Mesodermal cell (in vitro differentiated cells): ENCODE measurements around the gene WNT6.

Experiments used
- H3K27ac ChIP-seq: 2 replicates; pipeline ENCODE4 v1.7.0; 2013; ENCODE audit warnings: mild to moderate bottlenecking, low read depth, low read length, moderate library complexity; ENCODE audit not compliant: severe bottlenecking
- H3K36me3 ChIP-seq: 2 replicates; pipeline ENCODE4 v1.7.1; 2013; ENCODE audit warnings: mild to moderate bottlenecking, low read length, moderate library complexity; ENCODE audit not compliant: control insufficient read depth, insufficient read depth
- H3K4me1 ChIP-seq: one replicate; pipeline ENCODE4 v1.7.1; 2013; ENCODE audit warnings: mild to moderate bottlenecking, low read length; ENCODE audit not compliant: insufficient read depth, control insufficient read depth, poor library complexity, severe bottlenecking
- H3K4me3 ChIP-seq: 2 replicates; pipeline ENCODE4 v1.7.0; 2013; ENCODE audit warnings: low read length, control low read depth, mild to moderate bottlenecking; ENCODE audit not compliant: insufficient read depth, poor library complexity, severe bottlenecking; ENCODE audit errors: extremely low read depth
- H3K9me3 ChIP-seq: 2 replicates; pipeline ENCODE4 v1.7.1; 2013; ENCODE audit warnings: mild to moderate bottlenecking, low read length, moderate library complexity; ENCODE audit not compliant: control insufficient read depth
- WGBS, 2 experiments: methylation state at CpG; one replicate each; pipeline ENCODE4 v1.1.5; 2013; ENCODE audit warnings: missing lambda C conversion rate in 2 of 2; ENCODE audit not compliant: insufficient coverage in 2 of 2; 5-methylcytosine and 5-hydroxymethylcytosine counted together

WNT6 gene

GRCh38 chr2:218869064-218869463, 9.5 kb downstream of the WNT6 start:
- Histone ChIP-seq H3K27ac (no peak overlapping the region), H3K4me1 (no peaks in the 10 kb centered on the region), H3K9me3 (no peaks in the 10 kb centered on the region), H3K4me3 (no peak overlapping the region), H3K36me3 (no peaks in the 10 kb centered on the region)
- 91 to 94% methylated on average over 9 of the region's 9 CpGs for WGBS, 2 experiments

GRCh38 chr2:218870984-218871344, 11.4 kb downstream of the WNT6 start:
- no peaks in the 10 kb centered on the region for H3K9me3 ChIP-seq
- H3K4me1 ChIP-seq: no peaks in the 10 kb centered on the region
- H3K36me3 ChIP-seq: no peaks in the 10 kb centered on the region
- WGBS, 2 experiments: 52 to 67% methylated on average over 9 to 12 of the region's 18 CpGs
- no peak overlapping the region for H3K4me3 ChIP-seq
- no peak overlapping the region for H3K27ac ChIP-seq

- Histone ChIP-seq H3K36me3 (no peaks in the 10 kb centered on the region), H3K9me3 (peaks cover 3% of the 10 kb centered on the region), H3K4me3 (no peak overlapping the region), H3K27ac (no peak overlapping the region), H3K4me1 (no peaks in the 10 kb centered on the region)
- 51 to 59% methylated on average over 32 to 60 of the region's 60 CpGs for WGBS, 2 experiments
Measured at GRCh38 chr2:218871345-218872302, 12.0 kb downstream of the WNT6 start.

- Histone ChIP-seq H3K27ac (no peak overlapping the region), H3K36me3 (no peaks in the 10 kb centered on the region), H3K4me3 (no peak overlapping the region), H3K9me3 (peaks cover 3% of the 10 kb centered on the region), H3K4me1 (no peaks in the 10 kb centered on the region)
- 13 to 15% methylated on average over 12 to 13 of the region's 22 CpGs for WGBS, 2 experiments
Measured at GRCh38 chr2:218872645-218873358, 13.2 kb downstream of the WNT6 start.

- Histone ChIP-seq H3K27ac (no peak overlapping the region), H3K9me3 (peaks cover 3% of the 10 kb centered on the region), H3K4me3 (no peak overlapping the region), H3K4me1 (no peaks in the 10 kb centered on the region), H3K36me3 (no peaks in the 10 kb centered on the region)
- 13 to 14% methylated on average over 58 to 80 of the region's 86 CpGs for WGBS, 2 experiments
Measured at GRCh38 chr2:218873359-218874194, 14.0 kb downstream of the WNT6 start.

GRCh38 chr2:218875692-218876246, 16.2 kb downstream of the WNT6 start:
- Histone ChIP-seq H3K4me1 (peaks cover 9% of the 10 kb centered on the region), H3K4me3 (no peak overlapping the region), H3K9me3 (peaks cover 3% of the 10 kb centered on the region), H3K36me3 (no peaks in the 10 kb centered on the region), H3K27ac (no peak overlapping the region)
- 35 to 40% methylated on average over 2 of the region's 2 CpGs for WGBS, 2 experiments

GRCh38 chr2:218876562-218877219, 17.1 kb downstream of the WNT6 start:
- Histone ChIP-seq H3K36me3 (no peaks in the 10 kb centered on the region), H3K27ac (no peak overlapping the region), H3K9me3 (peaks cover 3% of the 10 kb centered on the region), H3K4me3 (no peak overlapping the region), H3K4me1 (peaks cover 9% of the 10 kb centered on the region)
- 0% methylated on average over 1 to 2 of the region's 3 CpGs for WGBS, 2 experiments

GRCh38 chr2:218877331-218877730, 17.7 kb downstream of the WNT6 start:
- Histone ChIP-seq H3K36me3 (no peaks in the 10 kb centered on the region), H3K4me1 (peaks cover 9% of the 10 kb centered on the region), H3K4me3 (no peak overlapping the region), H3K9me3 (peaks cover 3% of the 10 kb centered on the region), H3K27ac (no peak overlapping the region)
- WGBS, 2 experiments: 54 to 86% methylated on average over 4 to 5 of the region's 6 CpGs

- Histone ChIP-seq H3K27ac (no peak overlapping the region), H3K9me3 (peaks cover 3% of the 10 kb centered on the region), H3K36me3 (no peaks in the 10 kb centered on the region), H3K4me1 (peaks cover 9% of the 10 kb centered on the region), H3K4me3 (no peak overlapping the region)
- WGBS, 2 experiments: 50% methylated on average over 2 of the region's 5 CpGs; no CpG with 5 or more reads in 1 of the 2 experiments
Measured at GRCh38 chr2:218877891-218878290, 18.3 kb downstream of the WNT6 start.

GRCh38 chr2:218878486-218878885, 18.9 kb downstream of the WNT6 start:
- 27 to 35% methylated on average over 3 to 6 of the region's 6 CpGs for WGBS, 2 experiments
- Histone ChIP-seq H3K36me3 (no peaks in the 10 kb centered on the region), H3K4me3 (no peak overlapping the region), H3K4me1 (peaks cover 13% of the 10 kb centered on the region), H3K9me3 (peaks cover 3% of the 10 kb centered on the region), H3K27ac (no peak overlapping the region)
